DOHH2 (cell line): ENCODE results near the gene C17orf58.
"Not testable (repeated sequence)": the region's sequence is repeated elsewhere in the genome, so short reads cannot be mapped to it uniquely, and the experiment has no call there.

ENCODE experiments used
- CTCF ChIP-seq: fragments of 200-600 bp; sonication (generic); IDR thresholded peaks from one replicate; pipeline ENCODE4 v1.5.1; 2014; ENCODE audit warnings: antibody characterized with exemption, mild to moderate bottlenecking, low read depth, low read length; ENCODE audit not compliant: poor library complexity, severe bottlenecking
- EZH2phosphoT487 ChIP-seq: fragments of 200-600 bp; sonication (generic); IDR thresholded peaks from 2 replicates; pipeline ENCODE4 v1.6.1; 2017; ENCODE audit warnings: borderline replicate concordance, mild to moderate bottlenecking, antibody characterized with exemption, low read length, moderate library complexity, mixed read lengths

GRCh38 chr17:68018493-68018892, 22.2 kb upstream of the C17orf58 start:
- TF ChIP-seq EZH2phosphoT487, CTCF: not testable (repeated sequence)
